ENCODE results near the gene NRF1. TPM values are rescaled to one million over a fixed set of nuclear protein-coding genes. Genes with fewer than 3 reads are reported as not detected.

Gene NRF1
- total and polyA plus RNA-seq, 4 donors = 6.9 to 33.3 (median 14.8) TPM

GRCh38 chr7:129688503-129689222 is 77.1 kb downstream of the NRF1 start:
- Histone ChIP-seq H3K9me3 (ENCODE audit: control insufficient read depth in 4 of 4, insufficient read depth in 3 of 4, low read length in 3 of 4) (no peaks in the 10 kb centered on the region), H3K27me3 (ENCODE audit: control insufficient read depth in 3 of 3, insufficient read depth in 3 of 3, low read length in 2 of 3) (no peaks in the 10 kb centered on the region), H3K4me1 (ENCODE audit: control insufficient read depth in 5 of 5, insufficient read depth in 5 of 5, low read length in 5 of 5) (peaks cover 0 to 3% (median 0%) of the 10 kb centered on the region in 5 donors), H3K36me3 (ENCODE audit: control insufficient read depth in 4 of 4, insufficient read depth in 4 of 4, low read length in 4 of 4) (peaks cover 3 to 16% (median 11%) of the 10 kb centered on the region in 4 donors), H3K4me3 (no peak overlapping the region), H3K9ac (ENCODE audit: insufficient read depth in 1 of 2, low read length in 2 of 2) (no peak overlapping the region), H3K27ac (ENCODE audit: low read depth in 1 of 2, low read length in 1 of 2) (no peak overlapping the region)
- no peak for TF ChIP-seq CTCF (IDR thresholded peaks at IDR 0.05; ENCODE audit: control extremely low read depth, extremely low read depth)
- DNase-seq (no peak), ATAC-seq (ENCODE audit: insufficient read depth, low FRiP score) (no peak)
- 92 to 96% methylated on average over 5 of the region's 5 CpGs for WGBS, 2 donors

GRCh38 chr7:129689995-129690581 is 78.6 kb downstream of the NRF1 start:
- Histone ChIP-seq H3K36me3 (ENCODE audit: control insufficient read depth in 4 of 4, insufficient read depth in 4 of 4, low read length in 4 of 4) (peaks cover 3 to 16% (median 10%) of the 10 kb centered on the region in 4 donors), H3K4me3 (no peak overlapping the region), H3K9me3 (ENCODE audit: control insufficient read depth in 4 of 4, insufficient read depth in 3 of 4, low read length in 3 of 4) (no peaks in the 10 kb centered on the region), H3K27me3 (ENCODE audit: control insufficient read depth in 3 of 3, insufficient read depth in 3 of 3, low read length in 2 of 3) (no peaks in the 10 kb centered on the region), H3K9ac (ENCODE audit: insufficient read depth in 1 of 2, low read length in 2 of 2) (no peak overlapping the region), H3K4me1 (ENCODE audit: control insufficient read depth in 5 of 5, insufficient read depth in 5 of 5, low read length in 5 of 5) (peaks cover 0 to 3% (median 0%) of the 10 kb centered on the region in 5 donors), H3K27ac (ENCODE audit: low read depth in 1 of 2, low read length in 1 of 2) (no peak overlapping the region)
- DNase-seq = no peak
- WGBS, 2 donors = 90 to 95% methylated on average over 6 of the region's 6 CpGs
- ATAC-seq (ENCODE audit: insufficient read depth, low FRiP score) = no peak
- TF ChIP-seq CTCF (IDR thresholded peaks at IDR 0.05; ENCODE audit: control extremely low read depth, extremely low read depth) = no peak

- no peaks in the 10 kb centered on the region for H3K27me3 ChIP-seq (ENCODE audit: control insufficient read depth in 3 of 3, insufficient read depth in 3 of 3, low read length in 2 of 3)
- no peaks in the 10 kb centered on the region for H3K9me3 ChIP-seq (ENCODE audit: control insufficient read depth in 4 of 4, insufficient read depth in 3 of 4, low read length in 3 of 4)
- H3K4me3 ChIP-seq = no peak overlapping the region
- H3K9ac ChIP-seq (ENCODE audit: insufficient read depth in 1 of 2, low read length in 2 of 2) = no peak overlapping the region
- TF ChIP-seq CTCF (IDR thresholded peaks at IDR 0.05; ENCODE audit: control extremely low read depth, extremely low read depth) = no peak
- WGBS, 2 donors = 74 to 83% methylated on average over 4 of the region's 4 CpGs
- DNase-seq (no peak), ATAC-seq (ENCODE audit: insufficient read depth, low FRiP score) (no peak)
- H3K27ac ChIP-seq (ENCODE audit: low read depth in 1 of 2, low read length in 1 of 2) = no peak overlapping the region
- H3K36me3 ChIP-seq (ENCODE audit: control insufficient read depth in 4 of 4, insufficient read depth in 4 of 4, low read length in 4 of 4) = peaks cover 3 to 16% (median 9%) of the 10 kb centered on the region in 4 donors
- peaks cover 0 to 3% (median 0%) of the 10 kb centered on the region in 5 donors for H3K4me1 ChIP-seq (ENCODE audit: control insufficient read depth in 5 of 5, insufficient read depth in 5 of 5, low read length in 5 of 5)
Observed at GRCh38 chr7:129690701-129691100, 79.2 kb downstream of the NRF1 start.

Data from lung (tissue), 12 donors.